GM13976 (cell line): Measurements from ENCODE around the gene DNAJC5.

Experiments used
- DNase-seq: peaks from one replicate; pipeline ENCODE4 v3.0.0; 2012; ENCODE audit warnings: low spot score
- in situ Hi-C: fragments of 300-500 bp; cut with MboI; formaldehyde crosslinking; loops from one replicate; pipeline ENCODE4 v1.12.0; 2022; ENCODE audit warnings: low sequenced_read_pairs, mixed read lengths, inconsistent platforms; ENCODE audit not compliant: unreplicated experiment
- TF ChIP-seq, protein P1 (sequence below): IDR thresholded peaks from 2 replicates; pipeline ENCODE4 v1.5.1; 2012; ENCODE audit warnings: borderline replicate concordance, mild to moderate bottlenecking; ENCODE audit not compliant: insufficient read depth; ENCODE audit errors: extremely low read depth, missing control alignments, control extremely low read depth

Gene DNAJC5

DNA sequence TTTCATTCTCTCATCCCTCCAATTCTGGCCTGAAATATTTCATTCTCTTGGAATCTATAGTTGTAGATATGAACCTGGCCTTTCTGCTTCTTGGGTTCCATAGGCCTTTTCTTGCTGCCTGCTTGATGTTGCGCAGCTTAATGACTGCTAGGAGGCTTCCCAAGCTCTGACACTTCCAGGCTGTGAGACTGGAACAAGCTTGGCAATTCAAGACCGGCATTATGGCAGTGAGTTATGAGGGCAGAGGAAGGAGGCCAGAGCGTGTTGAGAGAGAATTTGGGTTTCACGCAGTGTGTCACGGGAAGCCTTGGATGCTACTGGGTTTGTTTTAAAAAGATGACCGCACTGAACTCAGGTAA lies 948 bp upstream of the DNAJC5 start:
- DNase-seq = no peak
- TF ChIP-seq, protein P1, sequence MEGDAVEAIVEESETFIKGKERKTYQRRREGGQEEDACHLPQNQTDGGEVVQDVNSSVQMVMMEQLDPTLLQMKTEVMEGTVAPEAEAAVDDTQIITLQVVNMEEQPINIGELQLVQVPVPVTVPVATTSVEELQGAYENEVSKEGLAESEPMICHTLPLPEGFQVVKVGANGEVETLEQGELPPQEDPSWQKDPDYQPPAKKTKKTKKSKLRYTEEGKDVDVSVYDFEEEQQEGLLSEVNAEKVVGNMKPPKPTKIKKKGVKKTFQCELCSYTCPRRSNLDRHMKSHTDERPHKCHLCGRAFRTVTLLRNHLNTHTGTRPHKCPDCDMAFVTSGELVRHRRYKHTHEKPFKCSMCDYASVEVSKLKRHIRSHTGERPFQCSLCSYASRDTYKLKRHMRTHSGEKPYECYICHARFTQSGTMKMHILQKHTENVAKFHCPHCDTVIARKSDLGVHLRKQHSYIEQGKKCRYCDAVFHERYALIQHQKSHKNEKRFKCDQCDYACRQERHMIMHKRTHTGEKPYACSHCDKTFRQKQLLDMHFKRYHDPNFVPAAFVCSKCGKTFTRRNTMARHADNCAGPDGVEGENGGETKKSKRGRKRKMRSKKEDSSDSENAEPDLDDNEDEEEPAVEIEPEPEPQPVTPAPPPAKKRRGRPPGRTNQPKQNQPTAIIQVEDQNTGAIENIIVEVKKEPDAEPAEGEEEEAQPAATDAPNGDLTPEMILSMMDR = no peak
- in situ Hi-C loops = no loop called here

GRCh38 chr20:63895202-63895951 lies 451 bp downstream of the DNAJC5 start:
- TF ChIP-seq, protein P1 = no peak
- no peak for DNase-seq
- in situ Hi-C loops = no loop called here

GRCh38 chr20:63895952-63896263 lies 982 bp downstream of the DNAJC5 start:
- TF ChIP-seq, protein P1 = no peak
- in situ Hi-C loops = no loop called here
- no peak for DNase-seq

GRCh38 chr20:63896264-63897105 lies 1.6 kb downstream of the DNAJC5 start:
- DNase-seq = peak; percentile 75
- in situ Hi-C loops = no loop called here
- TF ChIP-seq, protein P1 = no peak

GRCh38 chr20:63897978-63898561 lies 3.1 kb downstream of the DNAJC5 start:
- in situ Hi-C loops = no loop called here
- TF ChIP-seq, protein P1 = no peak
- no peak for DNase-seq

- in situ Hi-C loops = no loop called here
These were observed 4.1 kb downstream of the DNAJC5 start for GRCh38 chr20:63898882-63899558.

More at GRCh38 chr20:63898882-63899558, 4.1 kb downstream of the DNAJC5 start:
- TF ChIP-seq, protein P1 = no peak
- no peak for DNase-seq
